ENCODE measurements around the gene PAX2. TPM values are rescaled to one million over a fixed set of nuclear protein-coding genes. Genes with fewer than 3 reads are reported as not detected.

PAX2 gene
- total and polyA plus RNA-seq, 12 donors, result 0.07 to 0.25 (median 0.10) TPM; not detected in 8

DNA sequence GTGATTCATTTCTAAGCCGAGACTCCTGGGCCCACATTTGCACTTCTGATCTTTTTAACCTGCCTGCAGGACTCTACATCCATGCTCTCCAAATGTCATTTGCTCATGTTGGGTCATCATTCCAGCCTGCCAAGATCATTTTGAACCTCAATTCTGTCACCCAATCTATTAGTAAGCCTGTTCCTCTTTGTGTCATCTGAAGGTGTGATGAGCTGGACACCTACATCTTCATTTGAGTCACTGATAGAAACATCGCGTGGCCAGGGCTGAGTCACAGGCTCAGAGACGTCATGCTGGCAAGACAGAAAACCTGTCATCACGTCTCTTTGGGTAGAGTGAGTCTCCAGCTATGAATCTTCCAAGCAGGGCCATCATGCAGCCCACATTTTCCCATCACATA is 102.1 kb downstream of the PAX2 start:
- Histone ChIP-seq H3K27ac (no peak overlapping the region), H3K4me1 (replicated peaks in 1 of 2) (no peaks in the 10 kb centered on the region), H3K27me3 (peaks cover 42% of the 10 kb centered on the region), H3K36me3 (replicated peaks in 1 of 2) (no peaks in the 10 kb centered on the region), H3K9me3 (replicated peaks in 1 of 3) (no peaks in the 10 kb centered on the region), H3K4me3 (no peak overlapping the region)
- 37 to 49% (median 47%) methylated on average over 5 of the region's 5 CpGs for WGBS, 4 donors
- TF ChIP-seq POLR2A (IDR thresholded peaks at IDR 0.05), result no peak
- TF ChIP-seq, protein P1, sequence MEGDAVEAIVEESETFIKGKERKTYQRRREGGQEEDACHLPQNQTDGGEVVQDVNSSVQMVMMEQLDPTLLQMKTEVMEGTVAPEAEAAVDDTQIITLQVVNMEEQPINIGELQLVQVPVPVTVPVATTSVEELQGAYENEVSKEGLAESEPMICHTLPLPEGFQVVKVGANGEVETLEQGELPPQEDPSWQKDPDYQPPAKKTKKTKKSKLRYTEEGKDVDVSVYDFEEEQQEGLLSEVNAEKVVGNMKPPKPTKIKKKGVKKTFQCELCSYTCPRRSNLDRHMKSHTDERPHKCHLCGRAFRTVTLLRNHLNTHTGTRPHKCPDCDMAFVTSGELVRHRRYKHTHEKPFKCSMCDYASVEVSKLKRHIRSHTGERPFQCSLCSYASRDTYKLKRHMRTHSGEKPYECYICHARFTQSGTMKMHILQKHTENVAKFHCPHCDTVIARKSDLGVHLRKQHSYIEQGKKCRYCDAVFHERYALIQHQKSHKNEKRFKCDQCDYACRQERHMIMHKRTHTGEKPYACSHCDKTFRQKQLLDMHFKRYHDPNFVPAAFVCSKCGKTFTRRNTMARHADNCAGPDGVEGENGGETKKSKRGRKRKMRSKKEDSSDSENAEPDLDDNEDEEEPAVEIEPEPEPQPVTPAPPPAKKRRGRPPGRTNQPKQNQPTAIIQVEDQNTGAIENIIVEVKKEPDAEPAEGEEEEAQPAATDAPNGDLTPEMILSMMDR (IDR thresholded peaks at IDR 0.05), result no peak
- DNase-seq, result peak in 1 of 7 donors; percentile 36
- intact Hi-C loops (cut with DNase I), result no loop called here

DNA sequence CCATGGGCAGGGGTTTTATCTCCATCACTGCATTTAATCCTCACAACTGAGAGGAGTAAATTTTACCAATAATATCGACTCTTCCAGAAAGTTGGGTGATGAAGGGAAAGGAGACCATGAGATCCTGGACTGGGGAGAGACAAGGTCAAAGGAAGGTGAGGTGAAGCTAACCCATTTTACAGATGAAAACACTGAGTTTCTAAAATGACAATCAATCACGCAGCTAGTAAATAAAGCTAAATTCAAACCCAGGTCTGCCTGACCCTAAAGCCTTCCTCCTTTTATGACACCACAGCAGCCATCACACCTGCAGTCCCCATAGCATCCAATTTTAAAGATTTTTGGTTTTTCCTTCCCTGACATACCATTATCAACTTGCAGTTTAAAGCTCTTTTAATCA is 103.4 kb downstream of the PAX2 start:
- intact Hi-C loops (cut with DNase I), result no loop called here
- DNase-seq, result no peak
- no peaks in the 10 kb centered on the region for H3K4me1 ChIP-seq (replicated peaks in 1 of 2)
- no peaks in the 10 kb centered on the region for H3K9me3 ChIP-seq (replicated peaks in 1 of 3)
- H3K36me3 ChIP-seq (replicated peaks in 1 of 2), result no peaks in the 10 kb centered on the region
- no peak for TF ChIP-seq POLR2A (IDR thresholded peaks at IDR 0.05)
- TF ChIP-seq, protein P1 (IDR thresholded peaks at IDR 0.05), result no peak
- no peak overlapping the region for H3K4me3 ChIP-seq
- peaks cover 37% of the 10 kb centered on the region for H3K27me3 ChIP-seq
- WGBS, 4 donors, result 72 to 91% (median 86%) methylated on average over 2 of the region's 2 CpGs
- no peak overlapping the region for H3K27ac ChIP-seq

DNA sequence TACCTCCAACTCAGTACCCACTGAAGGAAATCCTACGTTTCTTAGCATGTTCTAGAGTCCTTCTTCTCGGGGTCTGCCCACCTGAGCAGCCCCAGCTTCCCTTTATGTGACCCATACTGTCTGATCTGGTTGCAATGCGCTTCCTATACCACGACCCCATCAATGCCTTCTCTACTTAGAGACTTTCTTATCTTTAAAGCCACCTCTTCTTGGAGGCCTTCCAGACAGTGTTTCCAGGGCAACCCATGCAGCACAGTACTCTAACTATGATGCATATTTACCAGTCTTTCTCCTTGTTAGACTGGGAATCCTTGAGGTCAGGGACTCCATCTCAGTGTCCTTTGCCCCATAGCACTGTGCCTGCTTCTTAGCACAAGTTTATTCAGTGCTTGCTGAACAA is 112.9 kb downstream of the PAX2 start:
- WGBS, 4 donors, result 62 to 72% (median 68%) methylated on average over 4 of the region's 4 CpGs
- Histone ChIP-seq H3K9me3 (replicated peaks in 1 of 3) (no peaks in the 10 kb centered on the region), H3K4me1 (replicated peaks in 1 of 2) (no peaks in the 10 kb centered on the region), H3K4me3 (no peak overlapping the region), H3K27me3 (no peaks in the 10 kb centered on the region), H3K36me3 (replicated peaks in 1 of 2) (no peaks in the 10 kb centered on the region), H3K27ac (no peak overlapping the region)
- TF ChIP-seq, protein P1 (IDR thresholded peaks at IDR 0.05), result no peak
- no peak for TF ChIP-seq POLR2A (IDR thresholded peaks at IDR 0.05)
- no peak for DNase-seq
- intact Hi-C loops (cut with DNase I), result no loop called here

DNA sequence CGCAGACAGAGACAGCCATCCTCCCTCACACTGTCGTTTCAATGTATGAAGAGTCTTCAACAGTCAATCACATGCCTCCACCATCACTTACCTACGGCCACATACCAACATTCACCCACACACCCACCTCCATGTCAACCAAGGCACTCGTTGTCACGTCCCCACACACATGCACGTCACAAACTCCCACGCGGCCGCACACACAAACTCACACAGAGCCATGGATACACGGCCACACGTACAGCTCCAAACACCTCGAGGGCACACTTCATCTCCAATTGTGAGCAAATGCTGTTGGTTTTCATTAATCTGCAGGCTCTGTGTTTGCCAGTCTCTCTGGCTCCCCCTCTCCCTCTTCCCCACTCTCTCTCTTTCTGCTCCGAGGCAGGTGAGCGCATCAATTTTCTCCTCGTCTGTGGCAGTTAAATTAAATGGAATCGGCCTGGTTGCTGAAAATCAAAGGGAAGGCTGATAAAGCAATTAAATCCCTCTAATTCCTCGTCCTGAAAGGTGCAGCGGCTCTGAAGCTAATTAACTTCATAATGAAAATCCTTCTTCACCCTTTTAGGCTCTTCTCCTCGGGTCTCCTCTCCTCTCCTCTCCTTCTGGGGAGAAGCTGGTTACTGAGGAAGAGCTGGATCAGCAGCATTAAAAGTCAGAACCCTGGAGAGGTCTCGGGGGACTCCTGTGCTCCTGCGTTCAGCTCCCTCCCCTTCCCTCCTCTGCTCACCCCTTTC is 113.5 kb downstream of the PAX2 start:
- no peak for DNase-seq
- WGBS, 4 donors, result 68 to 73% (median 71%) methylated on average over 21 of the region's 21 CpGs
- Histone ChIP-seq H3K27me3 (no peaks in the 10 kb centered on the region), H3K36me3 (replicated peaks in 1 of 2) (no peaks in the 10 kb centered on the region), H3K27ac (no peak overlapping the region), H3K4me1 (replicated peaks in 1 of 2) (no peaks in the 10 kb centered on the region), H3K9me3 (replicated peaks in 1 of 3) (no peaks in the 10 kb centered on the region), H3K4me3 (no peak overlapping the region)
- intact Hi-C loops (cut with DNase I), result no loop called here
- TF ChIP-seq, protein P1 (IDR thresholded peaks at IDR 0.05), result no peak
- no peak for TF ChIP-seq POLR2A (IDR thresholded peaks at IDR 0.05)

Measured in adrenal gland (tissue), 12 donors.